HEK293 (cell line): Measurements from ENCODE around the gene SLCO4A1.
A peak's percentile ranks its signal among the peaks of the same experiment; 100 is the strongest.

ENCODE experiments used
- CTCF ChIA-PET: fragments of 350-600 bp; formaldehyde crosslinking; extraction: SDS; loops from one replicate; lab custom pipeline; 2021; ENCODE audit warnings: antibody characterized with exemption; lab: Yijun Ruan, JAX
- POLR2A ChIA-PET: fragments of 300-600 bp; formaldehyde crosslinking; extraction: SDS; loops from one replicate; lab custom pipeline; 2020; ENCODE audit warnings: antibody characterized with exemption, inconsistent platforms; lab: Yijun Ruan, JAX
- H3K27ac ChIP-seq: fragments of 200-500 bp; sonication (Bioruptor generic); 2 replicates; pipeline ENCODE4 v1.5.1; 2014; ENCODE audit warnings: low read depth, low read length, control low read depth, inconsistent platforms; ENCODE audit errors: extremely low read depth
- H3K36me3 ChIP-seq, 2 experiments: fragments of 200-500 bp in 1 of 2; sonication (Bioruptor generic) in 1 of 2; 1 replicate in 1 of 2; 2 replicates in 1 of 2; pipeline ENCODE4 v1.5.1; 2014 to 2017; ENCODE audit warnings: inconsistent platforms in 2 of 2, low read length in 2 of 2; ENCODE audit not compliant: control insufficient read depth in 2 of 2, insufficient read depth in 1 of 2
- H3K4me1 ChIP-seq: fragments of 200-500 bp; sonication (Bioruptor generic); 2 replicates; pipeline ENCODE4 v1.5.1; 2014; ENCODE audit warnings: mild to moderate bottlenecking, low read length, inconsistent platforms; ENCODE audit not compliant: control insufficient read depth, insufficient read depth
- H3K4me3 ChIP-seq: 2 replicates; pipeline ENCODE4 v1.5.1; 2011; ENCODE audit warnings: low read depth, mild to moderate bottlenecking, control low read depth, low read length, moderate library complexity
- H3K9me3 ChIP-seq: fragments of 200-500 bp; sonication (Bioruptor generic); 2 replicates; pipeline ENCODE4 v1.5.1; 2014; ENCODE audit warnings: low read depth, low read length, inconsistent platforms; ENCODE audit not compliant: control insufficient read depth, insufficient read depth
- EGR2 ChIP-seq: fragments of 450-650 bp; formaldehyde crosslinking; IDR thresholded peaks from 2 replicates; pipeline ENCODE4 v1.5.1; 2016; ENCODE audit warnings: low read depth, missing biosample characterization, missing genetic modification characterization
- MEIS1 ChIP-seq: sonication (generic); formaldehyde crosslinking; IDR thresholded peaks from 2 replicates; pipeline ENCODE4 v1.8.1; 2022; ENCODE audit warnings: missing genetic modification reagents, mild to moderate bottlenecking, borderline replicate concordance
- PRDM2 ChIP-seq: fragments of 450-650 bp; formaldehyde crosslinking; IDR thresholded peaks from 2 replicates; pipeline ENCODE4 v1.5.1; 2016; ENCODE audit warnings: missing biosample characterization, missing genetic modification characterization, borderline replicate concordance
- PRDM4 ChIP-seq: fragments of 450-650 bp; formaldehyde crosslinking; IDR thresholded peaks from 2 replicates; pipeline ENCODE4 v1.5.1; 2017; ENCODE audit warnings: missing biosample characterization, missing genetic modification characterization
- SCRT2 ChIP-seq: fragments of 450-650 bp; formaldehyde crosslinking; IDR thresholded peaks from 2 replicates; pipeline ENCODE4 v1.5.1; 2016; ENCODE audit warnings: missing biosample characterization, missing genetic modification characterization
- WT1 ChIP-seq: fragments of 450-650 bp; formaldehyde crosslinking; IDR thresholded peaks from 2 replicates; pipeline ENCODE4 v1.5.1; 2016; ENCODE audit warnings: missing biosample characterization, missing genetic modification characterization
- ZBTB7A ChIP-seq: fragments of 450-650 bp; formaldehyde crosslinking; IDR thresholded peaks from 2 replicates; pipeline ENCODE4 v1.5.1; 2016; ENCODE audit warnings: low read depth, missing biosample characterization, missing genetic modification characterization
- ZFHX2 ChIP-seq: fragments of 450-650 bp; formaldehyde crosslinking; conservative IDR thresholded peaks from 2 replicates; pipeline ENCODE4 v1.5.1; 2016; ENCODE audit warnings: missing biosample characterization, missing genetic modification characterization
- ZNF155 ChIP-seq: fragments of 450-650 bp; formaldehyde crosslinking; IDR thresholded peaks from 2 replicates; pipeline ENCODE4 v1.5.1; 2016; ENCODE audit warnings: missing biosample characterization, missing genetic modification characterization
- ZNF175 ChIP-seq: fragments of 450-650 bp; formaldehyde crosslinking; IDR thresholded peaks from 2 replicates; pipeline ENCODE4 v1.5.1; 2016; ENCODE audit warnings: missing biosample characterization, missing genetic modification characterization
- ZNF18 ChIP-seq: fragments of 450-650 bp; formaldehyde crosslinking; IDR thresholded peaks from 2 replicates; pipeline ENCODE4 v1.5.1; 2016; ENCODE audit warnings: missing biosample characterization, missing genetic modification characterization
- ZNF423 ChIP-seq: fragments of 450-650 bp; formaldehyde crosslinking; IDR thresholded peaks from 2 replicates; pipeline ENCODE4 v1.5.1; 2016; ENCODE audit warnings: missing biosample characterization, missing genetic modification characterization
- ZNF704 ChIP-seq: fragments of 450-650 bp; formaldehyde crosslinking; IDR thresholded peaks from 2 replicates; pipeline ENCODE4 v1.5.1; 2016; ENCODE audit warnings: missing biosample characterization, missing genetic modification characterization
- ZNF792 ChIP-seq: fragments of 450-650 bp; formaldehyde crosslinking; IDR thresholded peaks from 2 replicates; pipeline ENCODE4 v1.5.1; 2016; ENCODE audit warnings: missing biosample characterization, missing genetic modification characterization
- ZSCAN18 ChIP-seq: fragments of 450-650 bp; formaldehyde crosslinking; IDR thresholded peaks from 2 replicates; pipeline ENCODE4 v1.5.1; 2016; ENCODE audit warnings: missing biosample characterization, missing genetic modification characterization
- ZSCAN4 ChIP-seq: fragments of 450-650 bp; formaldehyde crosslinking; IDR thresholded peaks from 2 replicates; pipeline ENCODE4 v1.5.1; 2017; ENCODE audit warnings: missing biosample characterization, missing genetic modification characterization

Gene SLCO4A1

GRCh38 chr20:62675156-62675876 is 33.0 kb downstream of the SLCO4A1 start:
- ChIA-PET POLR2A (no interaction called here), CTCF (interaction anchor here (0.6 kb wide), 1 partner anchor 32 kb away, joined by 3 read pairs; no protein-coding TSS in a partner anchor)
- no peak overlapping the region for H3K27ac ChIP-seq
- no peaks in the 10 kb centered on the region for H3K4me1 ChIP-seq
- no peak overlapping the region for H3K4me3 ChIP-seq
- TF ChIP-seq ZFHX2: peak; percentile 84
- peak; percentile 80 for TF ChIP-seq EGR2
- no peak for TF ChIP-seq ZNF155 (tag by site-specific recombination)
- peaks cover 0 to 7% of the 10 kb centered on the region in 2 experiments; a peak in 1 of 3 replicates for H3K36me3 ChIP-seq
- H3K9me3 ChIP-seq: no peaks in the 10 kb centered on the region

- Histone ChIP-seq H3K4me3 (no peak overlapping the region), H3K27ac (no peak overlapping the region), H3K4me1 (no peaks in the 10 kb centered on the region)
- POLR2A ChIA-PET: no interaction called here
- CTCF ChIA-PET: no interaction called here
- TF ChIP-seq EGR2: no peak
- no peak for TF ChIP-seq ZSCAN4
- TF ChIP-seq WT1 (tag by site-specific recombination): no peak
- no peak for TF ChIP-seq ZNF792 (tag by site-specific recombination)
- TF ChIP-seq, all 188 proteins: peak for 0
- H3K9me3 ChIP-seq: no peaks in the 10 kb centered on the region
- H3K36me3 ChIP-seq: peaks cover 0 to 2% of the 10 kb centered on the region in 2 experiments; a peak in 1 of 3 replicates
Measured at GRCh38 chr20:62675877-62676260, 33.6 kb downstream of the SLCO4A1 start.

- H3K27ac ChIP-seq: no peak overlapping the region
- no peaks in the 10 kb centered on the region for H3K36me3 ChIP-seq
- no peaks in the 10 kb centered on the region for H3K4me1 ChIP-seq
- CTCF ChIA-PET: interaction anchor here (3.0 kb wide), 1 partner anchor 115 kb away, joined by 18 read pairs; no protein-coding TSS in a partner anchor
- POLR2A ChIA-PET: interaction anchor here (0.6 kb wide), 1 partner anchor 102 kb away, joined by 3 read pairs; no protein-coding TSS in a partner anchor
- H3K9me3 ChIP-seq: no peaks in the 10 kb centered on the region
- H3K4me3 ChIP-seq: no peak overlapping the region
- TF ChIP-seq ZNF175 (tag by site-specific recombination) (no peak), MEIS1 (CRISPR knock-in tag) (no peak), ZBTB7A (no peak), PRDM2 (tag by site-specific recombination) (no peak), ZNF704 (no peak), SCRT2 (tag by site-specific recombination) (no peak), ZNF18 (no peak), ZSCAN18 (tag by site-specific recombination) (no peak), ZNF423 (no peak), PRDM4 (tag by site-specific recombination) (no peak)
Measured at GRCh38 chr20:62676976-62677375, 34.7 kb downstream of the SLCO4A1 start.
